HepG2 (cell line): Measurements from ENCODE around the gene IGFL1. TPM values are rescaled to one million over a fixed set of nuclear protein-coding genes. Genes with fewer than 3 reads are reported as not detected.

Experiments
- ATAC-seq: fragments of 200-7000 bp; cut with Tn5 transposase; 3 replicates; pipeline ENCODE4 v1.9.1; 2020; ENCODE audit warnings: mild to moderate bottlenecking, moderate library complexity
- BruUV-seq: library from RNA; stranded (reverse); fragments of 400-500 nt; replicated peaks from 2 replicates; lab custom pipeline; 2021; lab: Mats Ljungman, UMichigan
- CTCF ChIA-PET: fragments of 300-600 bp; formaldehyde crosslinking; extraction: SDS; loops from one replicate; lab custom pipeline; 2021; ENCODE audit warnings: low total read pairs, inconsistent platforms, low intra/inter-chr PET ratio; lab: Yijun Ruan, JAX
- POLR2A ChIA-PET: fragments of 350-600 bp; sonication (Branson Sonifier 250); formaldehyde crosslinking; loops from one replicate; lab custom pipeline; 2020; ENCODE audit warnings: antibody characterized with exemption, inconsistent platforms; lab: Yijun Ruan, JAX
- DNase-seq: peaks from one replicate; pipeline ENCODE4 v3.0.0-alpha.2; 2015; ENCODE audit warnings: low spot score
- FAIRE-seq: peaks from 3 replicates; lab custom pipeline; 2011; peaks lifted over from hg19 to GRCh38; lab: Jason Lieb, UNC
- H2AFZ ChIP-seq: one replicate; pipeline ENCODE4 v1.6.1; 2011; ENCODE audit warnings: low read length, inconsistent platforms
- H3K27ac ChIP-seq: fragments of 300-600 bp; 3 replicates; pipeline ENCODE4 v1.8.0; 2011; ENCODE audit warnings: mixed run types, mild to moderate bottlenecking, mixed read lengths, low read length, inconsistent platforms; ENCODE audit not compliant: insufficient read depth; ENCODE audit errors: extremely low read length
- H3K27me3 ChIP-seq, 2 experiments: fragments of 200-600 bp in 1 of 2; 2 replicates in 1 of 2; 3 replicates in 1 of 2; pipeline versions ENCODE4 v1.6.0 to v1.8.0; 2011; ENCODE audit warnings: low read length in 2 of 2, mild to moderate bottlenecking in 2 of 2, moderate library complexity in 2 of 2, inconsistent platforms in 1 of 2; ENCODE audit not compliant: insufficient read depth in 2 of 2, control insufficient read depth in 1 of 2
- H3K36me3 ChIP-seq, 2 experiments: fragments of 200-600 bp in 1 of 2; replicated peaks in 1 of 2; 2 replicates in 1 of 2; 3 replicates in 1 of 2; pipeline versions ENCODE4 v1.5.1 to v1.8.0; 2011; ENCODE audit warnings: low read length in 2 of 2, inconsistent platforms in 1 of 2; ENCODE audit not compliant: insufficient read depth in 2 of 2, control insufficient read depth in 1 of 2
- H3K4me1 ChIP-seq: 2 replicates; pipeline ENCODE4 v1.5.1; 2012; ENCODE audit warnings: low read length, inconsistent platforms; ENCODE audit not compliant: insufficient read depth
- H3K4me2 ChIP-seq: 2 replicates; pipeline ENCODE4 v1.6.0; 2011; ENCODE audit warnings: low read depth, low read length, inconsistent platforms
- H3K4me3 ChIP-seq, 3 experiments: fragments of 200-600 bp in 1 of 3; sonication (generic), shearing (Covaris generic) in 1 of 3; replicated peaks in 1 of 3; 2 replicates each; pipeline ENCODE4 v1.5.1; 2011 to 2016; ENCODE audit warnings: low read length in 3 of 3, inconsistent platforms in 2 of 3, low read depth in 2 of 3, mild to moderate bottlenecking in 2 of 3, control low read depth in 1 of 3, mixed read lengths in 1 of 3; ENCODE audit not compliant: insufficient read depth in 1 of 3
- H3K79me2 ChIP-seq: one replicate; pipeline ENCODE4 v1.6.1; 2011; ENCODE audit warnings: low read length, inconsistent platforms; ENCODE audit not compliant: insufficient read depth
- H3K9ac ChIP-seq: 2 replicates; pipeline ENCODE4 v1.6.0; 2011; ENCODE audit warnings: mild to moderate bottlenecking, low read depth, low read length, inconsistent platforms; ENCODE audit not compliant: insufficient read depth
- H3K9me3 ChIP-seq: 2 replicates; pipeline ENCODE4 v1.5.1; 2012; ENCODE audit warnings: mild to moderate bottlenecking, low read length
- H4K20me1 ChIP-seq: 2 replicates; pipeline ENCODE4 v1.6.0; 2011; ENCODE audit warnings: inconsistent platforms, mild to moderate bottlenecking, low read length, moderate library complexity; ENCODE audit not compliant: insufficient read depth
- ADNP ChIP-seq: sonication (generic); formaldehyde crosslinking; IDR thresholded peaks from 2 replicates; pipeline ENCODE4 v1.4.0; 2020; ENCODE audit warnings: missing genetic modification reagents
- AGO2 ChIP-seq: fragments of 200-400 bp; formaldehyde crosslinking; optimal IDR thresholded peaks from 2 replicates; pipeline ENCODE3; 2017; ENCODE audit warnings: mild to moderate bottlenecking, low read depth, low read length, moderate library complexity
- BRCA1 ChIP-seq: sonication (generic); formaldehyde crosslinking; IDR thresholded peaks from 2 replicates; pipeline ENCODE4 v1.4.0; 2020; ENCODE audit warnings: missing genetic modification reagents
- CREB1 ChIP-seq, 2 experiments: fragments of 450-650 bp in 1 of 2; IDR thresholded peaks; 2 replicates each; pipeline ENCODE4 v1.6.1; 2016 to 2017; ENCODE audit warnings: control low read depth in 1 of 2, mild to moderate bottlenecking in 1 of 2, missing compliant biosample characterization in 1 of 2, missing genetic modification characterization in 1 of 2
- FOXC1 ChIP-seq: sonication (generic); formaldehyde crosslinking; IDR thresholded peaks from 2 replicates; pipeline ENCODE4 v1.8.0; 2022; ENCODE audit warnings: mild to moderate bottlenecking, missing genetic modification reagents, borderline replicate concordance
- GATAD2A ChIP-seq: IDR thresholded peaks from 2 replicates; pipeline ENCODE4 v1.6.1; 2016
- IRF1 ChIP-seq: sonication (generic); formaldehyde crosslinking; IDR thresholded peaks from 2 replicates; pipeline ENCODE4 v1.4.0; 2020; ENCODE audit warnings: low read depth, mild to moderate bottlenecking, missing genetic modification reagents
- RFXAP ChIP-seq: sonication (generic); formaldehyde crosslinking; IDR thresholded peaks from 2 replicates; pipeline ENCODE4 v1.4.0; 2020; ENCODE audit warnings: missing genetic modification reagents, borderline replicate concordance
- SOX6 ChIP-seq, 2 experiments: fragments of 450-650 bp in 1 of 2; sonication (generic) in 1 of 2; formaldehyde crosslinking in 1 of 2; IDR thresholded peaks; 2 replicates each; pipeline versions ENCODE4 v1.4.0 to v1.6.1; 2017 to 2020; ENCODE audit warnings: antibody characterized with exemption in 1 of 2, mild to moderate bottlenecking in 1 of 2, missing genetic modification reagents in 1 of 2
- SRSF4 ChIP-seq: fragments of 200-400 bp; formaldehyde crosslinking; IDR thresholded peaks from one replicate; pipeline ENCODE4 v1.6.1; 2018; ENCODE audit warnings: mild to moderate bottlenecking, low read depth, low read length, moderate library complexity; ENCODE audit not compliant: poor library complexity, severe bottlenecking
- TFDP1 ChIP-seq: IDR thresholded peaks from 2 replicates; pipeline ENCODE4 v1.6.1; 2016; ENCODE audit warnings: missing compliant biosample characterization, missing genetic modification reagents, borderline replicate concordance
- THAP11 ChIP-seq: IDR thresholded peaks from 2 replicates; pipeline ENCODE4 v1.6.1; 2016; ENCODE audit warnings: missing biosample characterization, missing genetic modification reagents
- ZFX ChIP-seq: sonication (generic); formaldehyde crosslinking; IDR thresholded peaks from 2 replicates; pipeline ENCODE4 v1.4.0; 2020; ENCODE audit warnings: mild to moderate bottlenecking, low read depth, missing genetic modification reagents, moderate library complexity
- ZNF20 ChIP-seq: sonication (generic); formaldehyde crosslinking; IDR thresholded peaks from 2 replicates; pipeline ENCODE4 v1.4.0; 2020; ENCODE audit warnings: mild to moderate bottlenecking, moderate library complexity, missing genetic modification reagents
- ZNF282 ChIP-seq: fragments of 450-650 bp; IDR thresholded peaks from 2 replicates; pipeline ENCODE4 v1.6.1; 2018; ENCODE audit not compliant: partially characterized antibody
- ZNF383 ChIP-seq: sonication (generic); formaldehyde crosslinking; IDR thresholded peaks from 2 replicates; pipeline ENCODE4 v1.4.0; 2020; ENCODE audit warnings: missing genetic modification reagents, mild to moderate bottlenecking, borderline replicate concordance
- ZNF616 ChIP-seq: sonication (generic); formaldehyde crosslinking; IDR thresholded peaks from 2 replicates; pipeline ENCODE4 v1.5.0; 2020; ENCODE audit warnings: low read depth, mild to moderate bottlenecking, missing genetic modification reagents
- WGBS: methylation state at CpG from one replicate; pipeline ENCODE4 v1.1.6; 2017; ENCODE audit warnings: low lambda C conversion rate; 5-methylcytosine and 5-hydroxymethylcytosine counted together
- in situ Hi-C: cut with HindIII; loops from 2 replicates; pipeline ENCODE4 v1.10.0; 2017; ENCODE audit warnings: low pct_unique_long_range_greater_than_20kb; ENCODE audit not compliant: extremely low pct_ligation_motif_present
- intact Hi-C: fragments of 100-400 bp; cut with micrococcal nuclease; formaldehyde crosslinking; loops from one replicate; pipeline ENCODE4 v1.10.0; 2022; ENCODE audit not compliant: unreplicated experiment
- polyA plus RNA-seq, 8 experiments: library from polyadenylated mRNA; depleted of rRNA in 3 of 8; stranded (reverse) in 7 of 8; unstranded in 1 of 8; fragments of >200 nt; fragmentation: Illumina TruSeq in 4 of 8; extraction: Trizol in 4 of 8; gene quantifications; 2 replicates each; pipeline versions ENCODE4 v1.2.1 to v1.2.3, GENCODE V29; 2011 to 2016; ENCODE audit warnings: low read depth in 4 of 8, missing spikeins in 1 of 8, mixed read lengths in 1 of 8; ENCODE audit not compliant: insufficient read depth in 1 of 8
- total RNA-seq, 5 experiments: library from RNA; depleted of rRNA; stranded (reverse); fragments of >200 nt; fragmentation: Illumina TruSeq; extraction: Trizol; gene quantifications; 2 replicates each; pipeline ENCODE4 v1.2.3, GENCODE V29; 2016; ENCODE audit warnings: low read depth in 1 of 5
- TF ChIP-seq, protein P1 (sequence below): sonication (generic); formaldehyde crosslinking; conservative IDR thresholded peaks from 2 replicates; pipeline ENCODE4 v1.8.0; 2022; ENCODE audit warnings: mild to moderate bottlenecking, moderate library complexity, missing genetic modification reagents
- TF ChIP-seq, protein P2 (sequence below): sonication (generic); formaldehyde crosslinking; IDR thresholded peaks from 2 replicates; pipeline ENCODE4 v1.4.0; 2020; ENCODE audit warnings: missing genetic modification reagents
- TF ChIP-seq, protein P3 (sequence below): sonication (generic); formaldehyde crosslinking; IDR thresholded peaks from 2 replicates; pipeline ENCODE4 v1.5.1; 2020; ENCODE audit warnings: mild to moderate bottlenecking, missing genetic modification reagents, moderate library complexity

The IGFL1 gene
- total and polyA plus RNA-seq, 2 of the 13 experiments (the other 11 are each of a cell fraction or from before 2014, with no cell fraction given), result not detected

GRCh38 chr19:46221152-46221551, 8.4 kb upstream of the IGFL1 start:
- in situ Hi-C loops, result no loop called here
- FAIRE-seq (no peak), DNase-seq (no peak), ATAC-seq (no peak)
- Histone ChIP-seq H3K36me3 (no peaks in the 10 kb centered on the region), H3K9ac (no peak overlapping the region), H3K9me3 (no peaks in the 10 kb centered on the region), H2AFZ (no peak overlapping the region), H3K27me3 (peaks cover 0 to 9% of the 10 kb centered on the region in 2 experiments; a peak in 3 of 5 replicates), H3K79me2 (no peaks in the 10 kb centered on the region), H4K20me1 (no peaks in the 10 kb centered on the region), H3K27ac (no peak overlapping the region), H3K4me1 (no peaks in the 10 kb centered on the region), H3K4me2 (no peak overlapping the region), H3K4me3 (no peak overlapping the region)
- BruUV-seq, result no TSS peak
- CTCF ChIA-PET, result no interaction called here
- 0% methylated on average over 2 of the region's 2 CpGs for WGBS
- intact Hi-C loops, result no loop called here
- POLR2A ChIA-PET, result no interaction called here
- TF ChIP-seq GATAD2A (CRISPR knock-in tag) (no peak), SRSF4 (no peak), SOX6 (IDR thresholded peaks at IDR 0.05) (no peak), SOX6 (CRISPR knock-in tag; IDR thresholded peaks at IDR 0.05) (no peak), ZNF20 (no peak), ZFX (no peak), ADNP (CRISPR knock-in tag) (no peak), RFXAP (CRISPR knock-in tag) (no peak), IRF1 (CRISPR knock-in tag) (no peak), CREB1 (IDR thresholded peaks at IDR 0.05) (no peak), CREB1 (CRISPR knock-in tag; IDR thresholded peaks at IDR 0.05) (no peak), AGO2 (no peak), ZNF616 (no peak), ZNF383 (no peak), FOXC1 (no peak), THAP11 (CRISPR knock-in tag) (no peak), ZNF282 (no peak), TFDP1 (CRISPR knock-in tag) (no peak), BRCA1 (no peak)
- TF ChIP-seq, protein P1, sequence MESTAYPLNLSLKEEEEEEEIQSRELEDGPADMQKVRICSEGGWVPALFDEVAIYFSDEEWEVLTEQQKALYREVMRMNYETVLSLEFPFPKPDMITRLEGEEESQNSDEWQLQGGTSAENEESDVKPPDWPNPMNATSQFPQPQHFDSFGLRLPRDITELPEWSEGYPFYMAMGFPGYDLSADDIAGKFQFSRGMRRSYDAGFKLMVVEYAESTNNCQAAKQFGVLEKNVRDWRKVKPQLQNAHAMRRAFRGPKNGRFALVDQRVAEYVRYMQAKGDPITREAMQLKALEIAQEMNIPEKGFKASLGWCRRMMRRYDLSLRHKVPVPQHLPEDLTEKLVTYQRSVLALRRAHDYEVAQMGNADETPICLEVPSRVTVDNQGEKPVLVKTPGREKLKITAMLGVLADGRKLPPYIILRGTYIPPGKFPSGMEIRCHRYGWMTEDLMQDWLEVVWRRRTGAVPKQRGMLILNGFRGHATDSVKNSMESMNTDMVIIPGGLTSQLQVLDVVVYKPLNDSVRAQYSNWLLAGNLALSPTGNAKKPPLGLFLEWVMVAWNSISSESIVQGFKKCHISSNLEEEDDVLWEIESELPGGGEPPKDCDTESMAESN (CRISPR knock-in tag), result no peak
- TF ChIP-seq, protein P2, sequence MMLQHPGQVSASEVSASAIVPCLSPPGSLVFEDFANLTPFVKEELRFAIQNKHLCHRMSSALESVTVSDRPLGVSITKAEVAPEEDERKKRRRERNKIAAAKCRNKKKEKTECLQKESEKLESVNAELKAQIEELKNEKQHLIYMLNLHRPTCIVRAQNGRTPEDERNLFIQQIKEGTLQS (CRISPR knock-in tag), result no peak
- TF ChIP-seq, protein P3, sequence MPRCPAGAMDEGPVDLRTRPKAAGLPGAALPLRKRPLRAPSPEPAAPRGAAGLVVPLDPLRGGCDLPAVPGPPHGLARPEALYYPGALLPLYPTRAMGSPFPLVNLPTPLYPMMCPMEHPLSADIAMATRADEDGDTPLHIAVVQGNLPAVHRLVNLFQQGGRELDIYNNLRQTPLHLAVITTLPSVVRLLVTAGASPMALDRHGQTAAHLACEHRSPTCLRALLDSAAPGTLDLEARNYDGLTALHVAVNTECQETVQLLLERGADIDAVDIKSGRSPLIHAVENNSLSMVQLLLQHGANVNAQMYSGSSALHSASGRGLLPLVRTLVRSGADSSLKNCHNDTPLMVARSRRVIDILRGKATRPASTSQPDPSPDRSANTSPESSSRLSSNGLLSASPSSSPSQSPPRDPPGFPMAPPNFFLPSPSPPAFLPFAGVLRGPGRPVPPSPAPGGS, result no peak
